GM18951 (cell line): ENCODE data around the gene POLR3G.

ENCODE experiments used
- POLR2A ChIP-seq: IDR thresholded peaks from 4 replicates; pipeline ENCODE4 v1.6.1; 2011; ENCODE audit warnings: mild to moderate bottlenecking; ENCODE audit not compliant: insufficient read length, insufficient read depth; ENCODE audit errors: extremely low read depth
- in situ Hi-C: fragments of 300-500 bp; cut with MboI; formaldehyde crosslinking; loops from one replicate; pipeline ENCODE4 v1.12.0; 2022; ENCODE audit warnings: low sequenced_read_pairs, mixed read lengths, inconsistent platforms; ENCODE audit not compliant: unreplicated experiment

Gene POLR3G

GRCh38 chr5:90550963-90551362 is 76.3 kb downstream of the POLR3G start:
- no peak for TF ChIP-seq POLR2A
- in situ Hi-C loops, result no loop called here

DNA sequence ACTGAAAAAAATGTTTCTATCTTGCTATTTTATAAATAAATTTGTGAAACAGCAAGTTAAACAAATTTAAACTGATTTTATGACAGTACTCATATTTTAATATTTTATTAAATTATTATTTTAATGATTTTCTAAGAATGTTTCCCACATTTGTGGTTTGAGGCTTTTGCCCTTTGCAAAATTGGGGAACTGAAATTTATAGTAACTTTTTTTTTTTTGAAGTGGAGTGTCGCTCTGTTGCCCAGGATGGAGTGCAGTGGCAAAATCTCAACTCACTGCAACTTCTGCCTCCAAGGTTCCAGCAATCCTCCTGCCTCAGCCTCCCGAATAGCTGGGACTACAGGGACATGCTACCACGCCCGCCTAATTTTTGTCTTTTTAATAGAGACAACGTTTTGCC is 76.7 kb downstream of the POLR3G start:
- TF ChIP-seq POLR2A, result no peak
- in situ Hi-C loops, result no loop called here

DNA sequence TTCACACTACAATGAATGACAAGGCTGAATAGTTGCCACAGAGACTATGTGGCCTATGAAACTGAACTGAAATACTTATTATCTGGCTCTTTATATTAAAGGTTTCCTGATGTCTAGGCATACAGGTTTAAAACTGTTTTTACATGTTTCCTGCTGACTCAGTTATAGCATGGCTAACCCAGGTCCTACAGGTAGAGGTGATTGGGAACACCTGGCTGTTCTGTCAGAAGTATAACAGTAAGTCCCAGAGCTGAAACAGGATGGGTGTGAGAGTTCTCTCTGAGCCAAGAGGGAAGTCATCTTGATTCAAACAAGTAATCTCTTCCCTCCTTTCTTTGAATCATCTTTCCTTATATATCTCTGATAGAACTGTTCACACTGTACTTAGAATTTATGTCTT is 79.0 kb downstream of the POLR3G start:
- TF ChIP-seq POLR2A, result no peak
- in situ Hi-C loops, result no loop called here

GRCh38 chr5:90554358-90555006 is 79.8 kb downstream of the POLR3G start:
- TF ChIP-seq POLR2A, result no peak
- in situ Hi-C loops, result no loop called here

DNA sequence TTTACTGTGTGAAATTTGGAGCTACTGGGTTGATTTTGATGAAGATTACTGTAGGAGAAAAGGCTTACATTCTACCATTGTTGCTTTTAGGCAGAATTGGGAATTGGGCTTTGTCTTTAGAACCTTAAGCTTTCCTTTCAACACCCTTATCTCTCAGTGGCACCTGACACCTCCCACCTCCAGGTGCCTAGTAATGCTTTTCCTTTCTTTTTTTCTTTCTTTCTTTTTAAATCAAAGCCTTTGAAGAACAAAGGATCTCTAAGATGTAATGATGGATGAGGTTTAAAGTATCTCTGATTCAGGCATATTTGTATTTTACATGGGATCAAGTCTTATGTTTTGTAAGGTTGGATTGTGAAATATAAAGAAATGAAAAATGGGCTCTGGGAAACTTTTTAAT is 81.0 kb downstream of the POLR3G start:
- in situ Hi-C loops, result no loop called here
- TF ChIP-seq POLR2A, result no peak

DNA sequence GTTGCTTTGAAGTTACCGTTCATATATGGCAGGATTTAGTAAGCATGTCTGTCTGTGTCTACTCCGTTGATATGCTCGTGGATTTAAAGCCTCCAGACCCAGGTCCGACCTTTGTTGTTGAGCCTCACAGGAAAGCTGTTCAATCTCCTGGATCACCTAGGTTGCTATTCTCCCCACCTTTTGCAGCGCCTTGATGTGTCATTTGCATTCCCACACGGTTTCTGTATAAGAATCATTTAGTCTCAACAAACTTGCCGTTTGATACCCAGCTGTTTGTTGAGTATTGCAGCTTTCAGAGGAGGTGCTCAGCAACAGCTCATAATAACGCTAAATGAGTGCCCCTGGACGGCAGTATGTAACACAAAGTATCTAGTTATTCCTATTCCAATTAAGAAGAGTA is 82.7 kb downstream of the POLR3G start:
- in situ Hi-C loops, result no loop called here
- no peak for TF ChIP-seq POLR2A

DNA sequence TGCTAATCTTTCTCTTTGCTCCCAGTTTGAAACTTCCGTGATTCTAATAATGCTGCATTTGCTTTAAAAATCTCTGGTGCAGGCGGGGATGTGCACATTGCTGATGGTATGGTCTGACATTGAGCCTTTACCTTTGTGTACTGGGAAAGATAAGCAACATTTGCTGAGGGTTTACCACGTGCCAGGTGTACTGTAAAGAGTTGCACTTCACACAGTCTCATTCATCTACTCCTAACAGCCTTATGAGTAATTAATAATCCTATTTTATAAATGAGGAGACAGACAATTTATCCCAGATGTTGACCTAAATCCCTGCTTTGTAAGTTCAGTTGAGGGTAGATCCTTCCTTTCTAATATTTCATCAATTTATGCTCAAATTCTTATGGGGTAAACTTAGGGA is 83.2 kb downstream of the POLR3G start:
- TF ChIP-seq POLR2A, result no peak
- in situ Hi-C loops, result no loop called here

DNA sequence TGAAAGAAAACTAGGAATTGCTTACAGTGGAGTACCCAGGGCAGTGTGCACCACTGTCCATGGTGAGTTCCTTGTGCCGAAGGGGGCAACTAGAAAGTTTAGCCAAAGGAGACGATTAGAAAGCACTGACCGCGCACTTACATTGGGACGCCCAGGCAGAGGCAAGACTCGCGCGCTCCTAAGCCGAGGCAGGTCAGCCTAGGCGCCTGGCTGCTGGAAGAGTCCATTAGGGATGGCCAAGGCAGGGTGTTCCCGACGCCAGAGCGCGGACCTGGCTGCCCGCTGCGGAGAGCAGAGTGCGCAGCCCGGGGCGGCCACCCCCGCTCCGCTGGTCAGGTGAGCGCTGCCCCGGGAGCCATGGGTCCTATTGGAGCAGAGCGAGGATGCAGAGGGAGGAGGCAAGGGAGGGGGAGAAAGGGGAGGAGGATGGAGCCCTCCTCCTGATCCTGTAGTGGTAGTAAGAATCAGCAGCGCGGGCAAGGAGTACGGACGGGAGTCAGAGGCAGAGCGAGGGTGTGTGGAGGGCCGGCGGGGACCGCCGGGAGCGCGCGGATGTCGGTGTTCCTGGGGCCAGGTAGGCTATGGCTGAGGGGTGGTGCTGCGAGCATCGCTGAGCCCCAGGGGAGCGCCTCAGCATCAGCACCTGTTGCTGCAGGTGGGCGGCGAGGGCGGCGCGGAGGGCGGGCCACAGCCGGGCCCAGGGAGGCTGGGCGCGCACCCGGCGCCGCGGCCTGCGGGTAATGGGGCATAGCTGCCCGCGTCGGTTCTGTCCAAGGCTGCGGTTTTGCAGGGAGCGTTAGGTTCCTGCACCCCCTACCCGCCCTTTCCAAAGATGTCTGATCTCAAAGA is 83.9 kb downstream of the POLR3G start, which contains the start of gene ADGRV1:
Gene ADGRV1, plus strand, starts transcription at position 454 of the 849 bp plus-strand sequence. Its CDS starts 99 bp downstream, at position 553.
- TF ChIP-seq POLR2A, result no peak

DNA sequence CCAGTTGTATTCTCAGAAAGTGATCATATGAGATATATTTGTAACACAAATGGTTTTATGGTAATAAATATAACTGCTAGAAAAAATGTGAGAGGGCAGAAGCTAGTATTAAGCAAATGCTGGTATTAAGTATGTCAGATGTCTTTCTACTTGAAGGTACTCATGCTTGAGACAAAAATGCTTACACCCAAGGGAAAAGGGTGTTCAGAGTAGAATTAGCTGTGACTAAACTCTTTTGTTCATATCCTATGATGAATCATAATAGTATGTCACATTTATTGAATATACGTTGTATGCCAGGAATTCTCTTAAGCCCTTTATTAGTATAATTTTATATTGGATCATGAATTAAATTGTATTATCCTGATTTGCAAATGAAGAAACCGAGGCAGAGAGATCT is 86.1 kb downstream of the POLR3G start:
- in situ Hi-C loops, result no loop called here

More for the DNA sequence above, 83.9 kb downstream of the POLR3G start, which contains the start of gene ADGRV1:
- in situ Hi-C loops, result no loop called here

GRCh38 chr5:90561766-90562165 is 87.1 kb downstream of the POLR3G start:
- in situ Hi-C loops, result no loop called here
- no peak for TF ChIP-seq POLR2A

More for the DNA sequence above, 86.1 kb downstream of the POLR3G start:
- no peak for TF ChIP-seq POLR2A

DNA sequence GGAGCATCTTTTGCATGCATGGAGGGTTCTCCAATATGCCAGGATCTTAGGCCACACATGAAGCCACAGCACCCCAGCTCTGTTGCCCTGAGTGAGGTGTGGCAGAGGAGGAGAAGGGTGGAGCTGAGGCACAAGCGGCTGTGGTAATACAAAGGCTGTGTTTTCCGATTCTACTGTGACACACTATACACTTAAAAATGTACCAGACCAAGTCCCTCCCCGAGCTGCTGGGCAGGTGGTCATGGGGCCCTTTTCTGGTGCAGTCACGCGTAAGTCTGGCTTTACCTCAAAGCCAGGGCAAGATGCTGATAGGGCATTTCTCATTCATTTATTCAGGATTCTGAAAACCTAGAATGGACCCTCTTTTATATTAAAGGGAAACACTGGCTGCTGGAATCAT is 87.7 kb downstream of the POLR3G start:
- in situ Hi-C loops, result no loop called here
- TF ChIP-seq POLR2A, result no peak

DNA sequence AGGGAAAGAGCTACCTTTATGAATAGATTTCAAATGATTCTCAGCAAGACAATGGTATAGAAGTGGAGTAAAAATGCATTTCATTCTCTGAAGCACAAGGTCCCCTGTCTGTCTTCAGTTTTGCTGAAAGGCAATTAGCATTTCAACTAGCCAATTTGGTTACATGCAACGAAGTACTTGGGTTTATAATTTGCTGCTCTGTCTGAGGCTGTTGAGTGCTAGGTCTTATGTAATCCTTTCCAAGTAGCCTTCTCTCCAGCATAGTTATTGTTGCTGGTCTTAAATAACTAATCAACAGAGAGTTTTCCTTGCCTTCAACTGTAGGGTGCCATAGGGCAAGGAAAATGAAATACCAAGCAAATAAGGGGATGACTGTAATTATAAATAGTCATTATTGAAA is 88.4 kb downstream of the POLR3G start:
- in situ Hi-C loops, result no loop called here
- TF ChIP-seq POLR2A, result no peak
